Measurements from ENCODE around the gene IL36RN. TPM values are rescaled to one million over a fixed set of nuclear protein-coding genes. Genes with fewer than 3 reads are reported as not detected.

Gene IL36RN
- total RNA-seq, 1 donor from 2014 or later = not detected

DNA sequence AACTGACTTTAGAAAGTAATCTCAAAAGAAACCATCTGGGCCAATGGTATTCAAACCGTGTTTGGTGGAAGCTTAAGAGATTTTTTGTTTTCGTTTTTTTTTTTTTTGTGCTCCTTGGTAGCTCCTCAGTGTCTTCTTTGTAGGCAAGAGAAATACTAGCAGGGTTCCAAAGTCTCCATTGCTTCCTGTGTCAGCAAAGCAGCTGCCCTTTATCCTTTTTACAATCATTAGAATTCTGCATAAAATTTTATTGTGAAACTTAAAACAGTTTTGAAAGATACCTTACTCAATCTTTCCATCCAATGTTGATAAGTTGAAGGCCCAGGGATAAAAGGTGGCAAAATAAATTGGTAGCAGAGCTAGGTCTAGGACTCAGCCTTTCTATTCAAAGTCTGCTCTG is 9.3 kb downstream of the IL36RN start:
- Histone ChIP-seq H3K27me3 (no peaks in the 10 kb centered on the region), H3K27ac (no peak overlapping the region), H3K9me3 (no peaks in the 10 kb centered on the region), H3K36me3 (no peaks in the 10 kb centered on the region), H3K4me1 (no peaks in the 10 kb centered on the region), H3K4me3 (no peak overlapping the region)
- intact Hi-C loops (cut with DNase I) = no loop called here
- no peak for DNase-seq (ENCODE audit: low spot score in 2 of 2)
- TF ChIP-seq, protein P1, sequence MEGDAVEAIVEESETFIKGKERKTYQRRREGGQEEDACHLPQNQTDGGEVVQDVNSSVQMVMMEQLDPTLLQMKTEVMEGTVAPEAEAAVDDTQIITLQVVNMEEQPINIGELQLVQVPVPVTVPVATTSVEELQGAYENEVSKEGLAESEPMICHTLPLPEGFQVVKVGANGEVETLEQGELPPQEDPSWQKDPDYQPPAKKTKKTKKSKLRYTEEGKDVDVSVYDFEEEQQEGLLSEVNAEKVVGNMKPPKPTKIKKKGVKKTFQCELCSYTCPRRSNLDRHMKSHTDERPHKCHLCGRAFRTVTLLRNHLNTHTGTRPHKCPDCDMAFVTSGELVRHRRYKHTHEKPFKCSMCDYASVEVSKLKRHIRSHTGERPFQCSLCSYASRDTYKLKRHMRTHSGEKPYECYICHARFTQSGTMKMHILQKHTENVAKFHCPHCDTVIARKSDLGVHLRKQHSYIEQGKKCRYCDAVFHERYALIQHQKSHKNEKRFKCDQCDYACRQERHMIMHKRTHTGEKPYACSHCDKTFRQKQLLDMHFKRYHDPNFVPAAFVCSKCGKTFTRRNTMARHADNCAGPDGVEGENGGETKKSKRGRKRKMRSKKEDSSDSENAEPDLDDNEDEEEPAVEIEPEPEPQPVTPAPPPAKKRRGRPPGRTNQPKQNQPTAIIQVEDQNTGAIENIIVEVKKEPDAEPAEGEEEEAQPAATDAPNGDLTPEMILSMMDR (IDR thresholded peaks at IDR 0.05) = no peak

DNA sequence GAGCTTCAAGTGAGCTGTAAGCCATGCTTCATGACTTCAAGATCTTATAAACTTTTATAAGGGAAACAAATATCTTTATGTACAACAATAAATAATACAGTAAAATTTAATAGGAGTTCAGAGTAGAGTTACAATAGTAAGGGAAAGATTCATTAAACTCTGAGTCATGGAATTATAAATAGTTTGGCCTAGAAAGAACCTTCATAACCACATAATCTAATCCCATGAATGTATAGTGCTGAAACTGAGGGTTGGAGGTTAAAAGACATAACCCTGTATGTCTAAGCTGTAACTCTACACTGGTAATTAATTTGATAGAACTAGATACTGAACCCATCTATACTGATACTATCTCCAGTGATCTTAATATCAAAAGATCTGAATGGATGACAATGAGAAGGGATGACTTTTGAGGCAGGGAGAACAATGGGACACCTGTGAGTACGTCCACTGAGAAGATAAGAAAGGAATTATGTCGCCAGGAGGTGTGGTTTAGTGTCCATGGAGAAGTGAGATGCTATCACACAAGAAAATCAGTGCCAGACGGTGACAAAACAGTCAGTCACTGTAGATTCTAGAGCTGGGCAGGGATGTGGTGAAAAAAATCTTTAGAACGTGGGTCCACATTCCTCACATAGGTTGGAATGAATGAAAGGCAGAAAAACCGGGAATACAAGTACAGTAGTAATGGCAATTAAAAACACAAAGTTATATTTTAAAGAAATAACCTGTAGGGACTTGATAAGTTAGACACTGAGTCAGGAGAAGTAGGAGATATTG is 9.9 kb downstream of the IL36RN start:
- no peak for DNase-seq (ENCODE audit: low spot score in 2 of 2)
- intact Hi-C loops (cut with DNase I) = no loop called here
- H3K27ac ChIP-seq = no peak overlapping the region
- no peaks in the 10 kb centered on the region for H3K4me1 ChIP-seq
- H3K9me3 ChIP-seq = no peaks in the 10 kb centered on the region
- no peak overlapping the region for H3K4me3 ChIP-seq
- no peaks in the 10 kb centered on the region for H3K36me3 ChIP-seq
- H3K27me3 ChIP-seq = no peaks in the 10 kb centered on the region
- TF ChIP-seq, protein P1 (IDR thresholded peaks at IDR 0.05) = no peak

DNA sequence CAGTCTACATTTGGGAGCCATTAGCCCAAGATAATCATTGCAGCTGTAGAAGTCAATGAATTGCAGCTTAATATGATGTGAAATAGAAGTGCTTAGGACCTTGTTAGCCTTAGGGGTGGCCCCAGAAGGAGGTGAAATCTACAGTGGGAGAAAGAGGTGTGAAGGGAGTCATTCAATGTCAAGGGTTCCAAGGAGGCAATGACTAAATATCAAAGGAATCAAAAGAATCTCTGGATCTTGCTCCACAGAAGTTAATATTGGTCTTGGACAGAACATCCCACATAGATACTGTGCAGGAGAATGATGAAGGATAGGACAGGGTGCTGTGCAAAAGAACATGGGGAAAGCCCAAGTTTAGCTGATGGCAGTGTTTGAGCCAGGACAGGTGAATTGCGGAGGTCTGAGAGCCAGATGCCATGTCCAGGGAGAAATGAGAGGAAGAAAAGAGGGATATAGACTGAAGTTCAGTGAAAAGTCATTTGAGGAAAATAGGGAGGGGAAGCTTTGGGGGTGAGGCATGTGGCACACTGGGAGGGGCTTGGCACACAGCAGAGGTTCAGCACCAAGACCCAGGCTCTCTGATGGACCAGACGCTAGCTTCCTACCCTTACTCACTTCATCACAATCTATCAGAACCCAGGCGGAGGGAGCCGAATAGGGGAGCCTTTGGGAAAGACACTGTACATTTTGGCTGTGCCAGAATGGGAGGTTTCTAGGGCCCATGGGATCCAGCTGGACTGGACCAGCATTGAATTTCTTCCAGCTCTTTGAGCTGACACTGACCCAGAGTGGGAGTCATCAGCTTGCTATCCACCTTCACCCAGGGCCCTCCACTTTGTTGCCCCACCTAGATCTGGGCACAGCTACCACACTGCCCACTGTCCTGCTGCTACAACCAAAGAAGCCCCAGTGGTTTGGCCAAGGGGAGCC is 10.9 kb downstream of the IL36RN start:
- no peak overlapping the region for H3K4me3 ChIP-seq
- no peaks in the 10 kb centered on the region for H3K9me3 ChIP-seq
- no peaks in the 10 kb centered on the region for H3K27me3 ChIP-seq
- H3K36me3 ChIP-seq = no peaks in the 10 kb centered on the region
- intact Hi-C loops (cut with DNase I) = no loop called here
- TF ChIP-seq, protein P1 (IDR thresholded peaks at IDR 0.05) = no peak
- DNase-seq (ENCODE audit: low spot score in 2 of 2) = no peak
- H3K27ac ChIP-seq = no peak overlapping the region
- H3K4me1 ChIP-seq = no peaks in the 10 kb centered on the region

DNA sequence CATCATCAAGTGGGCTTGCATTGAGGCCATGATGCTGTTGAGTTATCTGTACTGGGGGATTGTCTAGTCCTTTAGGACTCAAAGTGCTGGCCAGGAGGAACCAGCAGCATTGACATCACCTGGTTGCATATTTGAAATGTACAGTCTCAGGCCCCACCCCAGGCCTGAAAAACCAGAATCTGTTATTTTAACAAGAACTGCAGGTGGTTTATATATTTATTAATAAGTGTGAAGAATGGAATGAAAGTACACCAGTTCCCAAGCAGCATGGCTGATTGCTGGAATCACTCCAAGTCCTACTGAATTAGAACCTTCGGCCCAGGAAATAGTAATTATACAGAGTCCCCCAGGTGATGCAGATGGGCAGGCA is 11.6 kb downstream of the IL36RN start:
- DNase-seq (ENCODE audit: low spot score in 2 of 2) = no peak
- Histone ChIP-seq H3K4me3 (no peak overlapping the region), H3K9me3 (no peaks in the 10 kb centered on the region), H3K36me3 (no peaks in the 10 kb centered on the region), H3K27ac (no peak overlapping the region), H3K27me3 (no peaks in the 10 kb centered on the region), H3K4me1 (no peaks in the 10 kb centered on the region)
- intact Hi-C loops (cut with DNase I) = no loop called here
- TF ChIP-seq, protein P1 (IDR thresholded peaks at IDR 0.05) = no peak

DNA sequence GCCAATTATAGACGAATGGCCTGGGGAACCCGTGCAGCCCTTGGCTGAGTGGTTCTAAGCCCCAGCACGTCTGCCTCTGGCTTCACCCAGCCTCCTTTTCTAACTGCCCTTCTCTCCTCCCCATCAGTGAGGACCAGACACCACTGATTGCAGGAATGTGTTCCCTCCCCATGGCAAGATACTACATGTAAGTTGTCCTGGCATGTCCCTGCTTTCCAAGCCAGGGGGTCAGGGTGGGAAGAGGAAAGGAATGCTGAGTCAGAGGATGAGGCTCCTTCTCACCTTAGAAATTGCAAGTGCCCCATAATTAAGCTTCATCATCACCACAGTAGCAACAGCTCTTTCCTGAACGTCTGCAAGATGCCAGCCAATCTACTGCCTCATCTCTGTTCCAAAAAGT is 13.6 kb downstream of the IL36RN start:
- TF ChIP-seq, protein P1 (IDR thresholded peaks at IDR 0.05) = no peak
- no peak for DNase-seq (ENCODE audit: low spot score in 2 of 2)
- H3K27me3 ChIP-seq = no peaks in the 10 kb centered on the region
- intact Hi-C loops (cut with DNase I) = no loop called here
- no peaks in the 10 kb centered on the region for H3K9me3 ChIP-seq
- no peak overlapping the region for H3K27ac ChIP-seq
- no peaks in the 10 kb centered on the region for H3K4me1 ChIP-seq
- no peak overlapping the region for H3K4me3 ChIP-seq
- no peaks in the 10 kb centered on the region for H3K36me3 ChIP-seq
